NT2/D1 (cell line): ENCODE measurements around the gene COTL1.

Experiments used
- DNase-seq: peaks from one replicate; pipeline ENCODE4 v3.0.0-alpha.2; 2011; ENCODE audit warnings: low read depth, low spot score
- H3K27me3 ChIP-seq: 2 replicates; pipeline ENCODE4 v1.6.0; 2011; ENCODE audit warnings: mild to moderate bottlenecking; ENCODE audit not compliant: insufficient read length, insufficient read depth
- H3K36me3 ChIP-seq: 2 replicates; pipeline ENCODE4 v1.6.1; 2011; ENCODE audit warnings: mild to moderate bottlenecking, low read length, mixed read lengths; ENCODE audit not compliant: insufficient read depth, insufficient read length
- H3K4me1 ChIP-seq: 2 replicates; pipeline ENCODE4 v1.5.1; 2011; ENCODE audit not compliant: insufficient read depth, insufficient read length
- H3K4me3 ChIP-seq: 2 replicates; pipeline ENCODE4 v1.5.1; 2011; ENCODE audit warnings: low read depth; ENCODE audit not compliant: insufficient read length
- H3K9ac ChIP-seq: 2 replicates; pipeline ENCODE4 v1.6.0; 2011; ENCODE audit warnings: low read depth; ENCODE audit not compliant: insufficient read length
- H3K9me3 ChIP-seq: 2 replicates; pipeline ENCODE4 v1.5.1; 2011; ENCODE audit warnings: mild to moderate bottlenecking, low read length; ENCODE audit not compliant: insufficient read depth
- SUZ12 ChIP-seq: IDR thresholded peaks from 2 replicates; pipeline ENCODE4 v1.6.1; 2011; ENCODE audit not compliant: insufficient read length, insufficient read depth; ENCODE audit errors: extremely low read depth
- YY1 ChIP-seq: IDR thresholded peaks from 2 replicates; pipeline ENCODE4 v1.6.1; 2011; ENCODE audit not compliant: insufficient read length, insufficient read depth
- ZNF274 ChIP-seq: IDR thresholded peaks from 2 replicates; pipeline ENCODE4 v1.6.1; 2011; ENCODE audit warnings: mild to moderate bottlenecking, low read depth, low read length

COTL1 gene

GRCh38 chr16:84538222-84538840 is 79.5 kb downstream of the COTL1 start:
- no peak overlapping the region for H3K9ac ChIP-seq
- no peak overlapping the region for H3K4me3 ChIP-seq
- H3K36me3 ChIP-seq: no peaks in the 10 kb centered on the region
- H3K9me3 ChIP-seq: no peaks in the 10 kb centered on the region; the same call in none of the 2 replicates
- TF ChIP-seq SUZ12: no peak
- no peak for TF ChIP-seq ZNF274
- TF ChIP-seq YY1: no peak
- peaks cover 14% of the 10 kb centered on the region for H3K4me1 ChIP-seq
- no peak for DNase-seq
- no peaks in the 10 kb centered on the region for H3K27me3 ChIP-seq

GRCh38 chr16:84537491-84538151 is 80.3 kb downstream of the COTL1 start:
- no peak for DNase-seq
- TF ChIP-seq ZNF274 (no peak), SUZ12 (no peak), YY1 (no peak)
- H3K9ac ChIP-seq: no peak overlapping the region
- H3K4me3 ChIP-seq: no peak overlapping the region
- no peaks in the 10 kb centered on the region for H3K27me3 ChIP-seq
- no peaks in the 10 kb centered on the region for H3K36me3 ChIP-seq
- H3K4me1 ChIP-seq: peaks cover 17% of the 10 kb centered on the region
- no peaks in the 10 kb centered on the region; the same call in none of the 2 replicates for H3K9me3 ChIP-seq

- peaks cover 24% of the 10 kb centered on the region for H3K4me1 ChIP-seq
- TF ChIP-seq ZNF274 (no peak), SUZ12 (no peak), YY1 (no peak)
- H3K4me3 ChIP-seq: no peak overlapping the region
- H3K36me3 ChIP-seq: no peaks in the 10 kb centered on the region
- H3K9ac ChIP-seq: no peak overlapping the region
- no peaks in the 10 kb centered on the region for H3K27me3 ChIP-seq
- peaks cover 1% of the 10 kb centered on the region for H3K9me3 ChIP-seq
- no peak for DNase-seq
Observed at GRCh38 chr16:84535851-84536250, 82.0 kb downstream of the COTL1 start.

- H3K4me1 ChIP-seq: peaks cover 24% of the 10 kb centered on the region
- no peak for DNase-seq
- TF ChIP-seq YY1 (no peak), SUZ12 (no peak), ZNF274 (no peak)
Observed at GRCh38 chr16:84535408-84535807, 82.5 kb downstream of the COTL1 start.

GRCh38 chr16:84534815-84535214 is 83.1 kb downstream of the COTL1 start:
- no peak for DNase-seq
- Histone ChIP-seq H3K4me1 (peaks cover 24% of the 10 kb centered on the region), H3K36me3 (no peaks in the 10 kb centered on the region), H3K27me3 (no peaks in the 10 kb centered on the region), H3K4me3 (no peak overlapping the region), H3K9me3 (peaks cover 12% of the 10 kb centered on the region), H3K9ac (no peak overlapping the region)
- no peak for TF ChIP-seq ZNF274
- TF ChIP-seq YY1: no peak
- TF ChIP-seq SUZ12: no peak

More at GRCh38 chr16:84535408-84535807, 82.5 kb downstream of the COTL1 start:
- Histone ChIP-seq H3K9ac (no peak overlapping the region), H3K9me3 (peaks cover 6% of the 10 kb centered on the region), H3K27me3 (no peaks in the 10 kb centered on the region), H3K4me3 (no peak overlapping the region), H3K36me3 (no peaks in the 10 kb centered on the region)

- H3K9ac ChIP-seq: no peak overlapping the region
- no peaks in the 10 kb centered on the region for H3K27me3 ChIP-seq
- H3K4me1 ChIP-seq: peaks cover 22% of the 10 kb centered on the region
- H3K4me3 ChIP-seq: no peak overlapping the region
- peaks cover 22% of the 10 kb centered on the region for H3K9me3 ChIP-seq
- H3K36me3 ChIP-seq: no peaks in the 10 kb centered on the region
- TF ChIP-seq YY1 (no peak), SUZ12 (no peak), ZNF274 (no peak)
- DNase-seq: no peak
Observed at GRCh38 chr16:84532855-84533486, 84.9 kb downstream of the COTL1 start.

- TF ChIP-seq ZNF274 (no peak), SUZ12 (no peak), YY1 (no peak)
- Histone ChIP-seq H3K9ac (no peak overlapping the region), H3K4me1 (peaks cover 22% of the 10 kb centered on the region), H3K9me3 (peaks cover 22% of the 10 kb centered on the region), H3K27me3 (no peaks in the 10 kb centered on the region), H3K4me3 (no peak overlapping the region), H3K36me3 (no peaks in the 10 kb centered on the region)
- DNase-seq: peak; percentile 86
Observed at GRCh38 chr16:84532291-84532724, 85.6 kb downstream of the COTL1 start.
